Measurements from ENCODE around the gene UPK3A.
"Not testable (repeated sequence)": the region's sequence is repeated elsewhere in the genome, so short reads cannot be mapped to it uniquely, and the experiment has no call there.

The UPK3A gene

DNA sequence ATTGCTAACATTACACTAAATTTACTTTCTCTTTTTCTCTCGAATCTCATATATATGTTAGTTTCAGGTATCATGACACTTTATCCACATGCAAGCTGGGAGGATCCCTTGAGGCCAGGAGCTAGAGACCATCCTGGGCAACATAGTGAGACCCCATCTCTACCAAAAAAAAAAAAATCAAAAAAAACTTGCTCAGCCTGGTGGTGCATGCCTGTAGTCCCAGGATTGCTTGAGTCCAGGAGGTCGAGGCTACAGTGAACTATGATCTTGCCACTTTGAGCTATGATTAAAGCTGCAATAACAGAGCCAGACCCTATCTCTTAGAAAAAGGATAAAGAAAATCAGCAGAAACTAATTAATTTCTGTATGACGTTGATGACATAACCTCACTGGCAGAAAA is 3.7 kb upstream of the UPK3A start:
- no peak for DNase-seq (ENCODE audit: low read depth)

DNA sequence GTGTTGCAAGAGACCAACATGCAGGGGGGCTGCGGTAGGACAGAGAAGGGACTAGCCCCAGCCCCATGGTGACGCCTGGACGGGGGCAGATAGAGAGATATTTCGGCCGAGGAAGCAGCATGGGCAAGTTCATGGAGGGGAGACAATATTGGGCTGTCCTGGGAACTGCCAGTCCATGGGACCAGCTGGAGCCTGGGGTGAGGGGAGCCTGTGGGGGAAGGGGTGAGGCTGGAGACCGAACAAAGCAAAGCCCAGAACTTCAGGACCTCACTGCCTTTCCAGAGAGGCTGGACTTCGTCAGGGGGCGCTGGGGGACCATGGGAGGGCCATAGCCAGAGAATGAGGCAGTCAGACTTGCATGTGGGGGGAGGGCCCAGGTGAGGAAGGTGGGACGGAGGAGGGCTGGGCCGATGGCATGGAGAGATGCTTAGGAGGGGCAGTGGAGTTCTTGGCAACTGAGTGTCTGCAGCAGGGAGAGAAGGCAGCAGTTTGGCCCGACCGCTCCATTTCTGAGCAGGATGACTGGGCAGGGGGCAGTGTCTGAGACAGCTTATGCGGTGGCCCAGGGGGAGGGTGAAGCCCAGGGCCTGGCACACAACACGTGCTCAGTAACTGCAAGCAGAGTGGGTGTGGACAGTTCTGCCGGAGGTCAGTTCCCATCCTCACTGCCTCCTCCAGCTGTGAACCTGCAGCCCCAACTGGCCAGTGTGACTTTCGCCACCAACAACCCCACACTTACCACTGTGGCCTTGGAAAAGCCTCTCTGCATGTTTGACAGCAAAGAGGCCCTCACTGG is 712 bp downstream of the UPK3A start:
- no peak for DNase-seq (ENCODE audit: low read depth)

DNA sequence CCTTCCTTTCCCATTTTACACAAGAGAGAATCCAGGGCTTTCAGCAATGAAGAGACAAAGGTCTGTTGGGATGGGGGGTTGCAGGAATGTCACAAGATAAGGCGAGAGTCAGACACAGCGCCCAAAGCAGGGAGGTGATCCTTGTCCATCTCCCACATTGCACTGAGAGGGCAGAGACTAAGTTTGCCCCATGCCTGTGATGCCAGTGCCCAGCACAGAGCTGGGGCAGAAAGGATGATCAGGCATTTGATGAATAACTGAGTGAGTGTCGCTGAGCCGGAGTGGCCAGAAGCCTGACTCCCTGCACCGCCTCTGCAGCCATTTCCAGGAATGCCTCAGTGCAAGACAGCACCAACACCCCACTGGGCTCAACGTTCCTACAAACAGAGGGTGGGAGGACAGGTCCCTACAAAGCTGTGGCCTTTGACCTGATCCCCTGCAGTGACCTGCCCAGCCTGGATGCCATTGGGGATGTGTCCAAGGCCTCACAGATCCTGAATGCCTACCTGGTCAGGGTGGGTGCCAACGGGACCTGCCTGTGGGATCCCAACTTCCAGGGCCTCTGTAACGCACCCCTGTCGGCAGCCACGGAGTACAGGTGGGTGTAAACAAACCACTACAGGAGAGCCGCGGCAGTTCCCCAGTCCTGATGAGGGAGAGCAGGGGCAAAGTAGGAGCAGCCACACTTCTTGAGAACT is 2.3 kb downstream of the UPK3A start:
- no peak for DNase-seq (ENCODE audit: low read depth)

DNA sequence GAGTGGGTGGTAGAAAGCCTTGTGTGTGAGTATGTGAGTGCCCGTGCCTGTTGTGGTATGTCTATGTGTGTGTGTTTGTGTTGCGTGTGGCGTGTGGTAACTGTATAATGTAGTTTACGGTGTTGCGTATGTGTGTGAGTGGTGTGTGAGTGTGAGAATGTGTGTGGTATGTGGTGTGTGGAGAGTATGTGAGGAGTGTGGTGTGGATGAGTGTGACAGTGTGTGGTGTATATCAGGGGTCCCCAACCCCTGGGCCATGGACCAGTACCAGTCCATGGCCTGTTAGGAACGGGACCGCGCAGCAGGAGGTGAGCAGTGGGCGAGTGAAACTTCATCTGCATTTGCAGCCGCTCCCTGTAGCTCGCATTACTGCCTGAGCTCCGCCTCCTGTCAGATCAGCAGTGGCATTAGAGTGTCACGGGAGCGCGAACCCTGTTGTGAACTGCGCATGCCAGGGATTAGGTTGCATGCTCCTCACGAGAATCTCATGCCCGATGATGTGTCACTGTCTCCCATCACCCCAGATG is 5.7 kb downstream of the UPK3A start:
- DNase-seq (ENCODE audit: low read depth) = no peak

DNA sequence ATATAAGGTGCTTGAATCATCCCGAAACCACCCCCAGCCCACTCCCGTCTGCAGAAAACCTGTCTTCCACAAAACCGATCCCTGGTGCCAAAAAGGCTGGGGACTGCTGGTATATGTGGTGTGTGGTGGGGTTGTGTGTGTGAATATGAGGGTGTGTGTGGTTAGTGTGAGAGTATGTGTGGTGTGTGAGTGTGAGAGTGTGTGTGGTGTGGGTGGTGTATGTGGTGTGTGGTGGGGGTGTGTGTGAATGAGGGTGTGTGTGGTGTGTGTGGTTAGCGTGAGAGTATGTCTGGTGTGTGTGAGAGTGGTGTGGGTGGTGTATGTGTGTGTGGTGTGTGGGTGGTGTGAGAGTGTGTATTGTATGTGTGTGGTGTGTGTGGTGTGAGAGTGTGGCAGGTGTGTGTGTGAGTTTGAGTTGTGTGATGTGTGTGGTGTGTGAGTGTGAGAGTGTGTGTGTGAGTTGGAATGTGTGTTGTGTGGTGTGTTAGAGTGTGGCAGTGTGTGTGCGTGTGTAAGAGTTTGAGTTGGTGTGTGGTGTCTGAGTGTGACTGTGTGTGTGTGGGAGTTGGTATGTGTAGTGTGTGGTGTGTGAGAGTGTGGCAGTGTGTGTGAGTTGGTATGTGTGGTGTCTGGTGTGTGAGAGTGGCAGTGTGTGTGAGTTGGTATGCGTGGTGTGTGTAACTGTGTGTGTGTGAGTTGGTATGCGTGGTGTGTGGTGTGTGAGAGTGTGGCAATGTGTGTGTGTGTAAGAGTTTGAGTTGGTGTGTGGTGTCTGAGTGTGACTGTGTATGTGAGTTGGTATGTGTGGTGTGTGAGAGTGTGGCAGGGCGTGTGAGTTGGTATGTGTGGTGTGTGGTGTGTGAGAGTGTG is 6.5 kb downstream of the UPK3A start:
- no peak for DNase-seq (ENCODE audit: low read depth)

DNA sequence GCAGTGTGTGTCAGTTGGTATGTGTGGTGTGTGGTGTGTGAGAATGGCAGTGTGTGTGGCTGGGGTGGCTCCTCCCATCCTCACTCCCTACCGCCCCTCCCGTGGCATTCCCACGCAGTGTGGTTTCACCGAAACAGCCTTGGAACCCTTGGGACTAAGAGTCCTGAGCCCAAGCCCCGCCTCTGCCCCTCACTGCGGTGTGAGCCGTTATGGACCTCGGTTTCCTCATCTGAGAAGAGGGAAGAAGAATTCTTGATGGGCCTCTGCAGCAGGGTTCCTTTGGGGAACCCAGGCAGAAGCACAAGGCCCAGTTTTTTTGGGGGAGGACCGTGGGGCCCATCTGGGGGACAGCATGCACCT is 7.2 kb downstream of the UPK3A start:
- no peak for DNase-seq (ENCODE audit: low read depth)

DNA sequence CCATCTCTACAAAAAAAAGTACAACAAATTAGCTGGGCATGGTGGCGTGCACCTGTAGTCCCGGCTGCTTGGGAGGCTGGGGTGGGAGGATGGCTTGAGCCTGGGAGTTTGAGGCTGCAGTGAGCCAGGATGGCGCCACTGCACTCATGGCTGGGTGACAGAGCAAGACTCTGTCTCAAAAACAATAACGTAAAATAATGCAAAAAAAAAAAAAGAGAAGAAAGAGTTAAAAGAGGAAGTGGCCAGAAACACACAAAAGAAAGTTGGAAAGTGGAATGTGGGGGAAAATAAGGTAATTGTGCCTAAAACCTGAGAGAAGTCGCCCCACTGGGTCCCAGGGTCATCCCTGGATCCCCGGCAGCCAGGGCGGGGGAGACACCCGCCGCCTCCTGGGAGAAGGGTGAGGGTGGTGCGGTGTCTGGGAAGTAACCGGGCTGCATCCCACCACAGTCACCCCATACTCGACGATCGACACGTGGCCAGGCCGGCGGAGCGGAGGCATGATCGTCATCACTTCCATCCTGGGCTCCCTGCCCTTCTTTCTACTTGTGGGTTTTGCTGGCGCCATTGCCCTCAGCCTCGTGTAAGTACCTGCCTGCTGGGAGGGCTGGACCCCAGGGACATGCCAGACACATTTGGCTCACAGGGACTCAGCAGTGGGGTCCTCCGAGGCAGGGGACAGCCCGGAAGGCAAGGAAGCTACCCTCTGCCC is 8.1 kb downstream of the UPK3A start:
- DNase-seq (ENCODE audit: low read depth) = no peak

DNA sequence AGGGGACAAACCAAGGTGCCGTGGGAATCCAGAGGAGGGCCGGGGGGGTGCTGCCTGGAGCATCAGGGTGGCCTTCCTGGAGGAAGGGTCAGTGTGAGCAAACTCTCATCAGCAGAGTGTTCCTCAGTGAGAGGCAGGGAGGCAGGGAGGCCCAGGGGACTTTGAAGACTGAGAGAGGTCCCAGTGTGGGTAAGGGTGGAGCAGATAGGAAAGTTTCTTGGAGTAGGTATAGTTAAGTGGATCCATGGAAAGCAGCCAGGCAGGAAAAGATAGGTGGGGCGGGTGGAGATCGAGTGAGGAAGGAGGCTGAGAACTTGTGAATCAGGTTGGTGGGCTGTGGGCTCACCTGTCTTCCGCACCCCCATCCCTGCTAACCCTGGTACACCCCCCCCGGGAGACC is 9.3 kb downstream of the UPK3A start:
- no peak for DNase-seq (ENCODE audit: low read depth)

DNA sequence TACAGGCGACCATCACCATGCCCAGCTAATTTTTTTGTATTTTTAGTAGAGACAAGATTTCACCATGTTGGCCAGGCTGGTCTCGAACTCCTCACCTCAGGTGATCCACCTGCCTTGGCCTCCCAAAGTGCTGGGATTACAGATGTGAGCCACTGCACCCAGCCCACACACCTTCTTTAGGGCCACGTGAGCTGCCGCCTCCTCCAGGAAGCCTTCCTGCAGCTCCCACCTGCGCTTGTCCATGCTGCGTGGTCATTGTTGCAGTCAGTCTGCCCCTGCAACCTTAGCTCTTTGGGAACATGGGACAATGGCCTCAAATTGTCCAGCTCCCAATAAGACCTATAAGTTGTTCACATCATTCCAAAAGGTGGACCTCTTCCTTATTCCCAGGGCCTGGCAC is 10.3 kb downstream of the UPK3A start:
- DNase-seq (ENCODE audit: low read depth) = not testable (repeated sequence)

DNA sequence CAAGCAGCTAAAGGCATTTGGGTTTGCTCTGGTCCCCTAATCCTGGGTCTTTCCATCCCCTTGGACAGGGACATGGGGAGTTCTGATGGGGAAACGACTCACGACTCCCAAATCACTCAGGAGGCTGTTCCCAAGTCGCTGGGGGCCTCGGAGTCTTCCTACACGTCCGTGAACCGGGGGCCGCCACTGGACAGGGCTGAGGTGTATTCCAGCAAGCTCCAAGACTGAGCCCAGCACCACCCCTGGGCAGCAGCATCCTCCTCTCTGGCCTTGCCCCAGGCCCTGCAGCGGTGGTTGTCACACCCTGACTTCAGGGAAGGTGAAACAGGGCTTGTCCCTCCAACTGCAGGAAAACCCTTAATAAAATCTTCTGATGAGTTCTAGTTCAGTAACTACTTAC is 10.7 kb downstream of the UPK3A start:
- DNase-seq (ENCODE audit: low read depth) = no peak

DNA sequence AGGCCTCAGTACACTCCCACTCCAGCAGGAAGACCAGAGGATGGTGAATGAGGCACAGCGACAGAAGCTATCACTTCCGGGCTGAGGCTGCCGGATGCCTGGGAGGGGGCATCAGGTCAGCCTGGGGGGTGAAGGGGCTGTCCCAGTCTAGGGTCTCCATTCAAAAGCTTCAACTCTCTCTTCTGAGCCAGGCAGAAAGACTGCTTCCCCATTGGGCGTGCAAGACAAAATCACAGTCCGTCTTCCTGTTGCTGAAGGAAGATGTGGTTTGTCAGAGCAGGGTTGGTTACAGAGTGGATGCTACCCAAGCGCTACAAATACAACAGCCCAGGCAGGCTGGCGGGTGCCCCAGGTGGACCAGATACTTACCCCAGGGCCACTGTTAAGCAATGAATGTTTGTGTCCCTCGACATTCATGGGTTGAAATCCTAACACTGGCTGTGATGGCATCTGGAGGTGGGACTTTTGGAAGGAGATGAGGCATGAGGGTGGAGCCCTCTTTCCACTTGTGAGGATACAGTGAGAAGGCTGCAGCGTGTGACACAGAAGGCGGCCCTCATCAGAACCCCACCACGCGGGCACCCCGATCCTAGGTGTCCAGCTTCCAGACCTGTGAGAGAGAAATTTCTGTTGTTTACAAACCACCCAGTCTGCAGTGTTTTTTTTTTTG is 12.0 kb downstream of the UPK3A start:
- DNase-seq (ENCODE audit: low read depth) = no peak

DNA sequence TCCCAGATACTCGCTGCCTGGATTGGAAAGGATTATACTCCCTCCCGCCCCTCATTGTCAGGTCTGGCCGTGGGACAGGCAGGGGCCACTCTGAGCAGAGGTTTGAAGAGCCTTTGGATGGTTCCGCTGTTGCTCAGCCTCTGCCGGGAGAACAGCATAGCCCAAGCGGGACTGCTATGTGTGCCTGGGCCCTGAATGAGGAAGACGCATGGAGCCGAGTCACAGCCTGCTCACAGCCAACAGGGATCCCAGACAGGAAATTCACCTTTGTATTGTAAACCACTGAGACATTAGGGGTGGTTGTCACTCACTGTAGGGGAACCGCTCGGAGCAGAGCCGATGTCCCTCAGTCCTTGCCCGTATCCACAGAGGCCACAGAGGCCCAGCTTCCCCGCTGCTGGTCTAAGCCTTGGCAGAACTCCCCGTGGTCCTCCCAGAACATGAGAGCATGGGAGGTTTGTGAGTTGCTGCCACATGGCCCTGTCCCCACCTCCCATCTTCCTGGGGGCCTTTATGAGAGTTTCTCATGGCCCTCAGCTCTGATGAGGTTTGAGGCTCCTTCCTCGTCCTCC is 14.3 kb downstream of the UPK3A start:
- no peak for DNase-seq (ENCODE audit: low read depth)

DNA sequence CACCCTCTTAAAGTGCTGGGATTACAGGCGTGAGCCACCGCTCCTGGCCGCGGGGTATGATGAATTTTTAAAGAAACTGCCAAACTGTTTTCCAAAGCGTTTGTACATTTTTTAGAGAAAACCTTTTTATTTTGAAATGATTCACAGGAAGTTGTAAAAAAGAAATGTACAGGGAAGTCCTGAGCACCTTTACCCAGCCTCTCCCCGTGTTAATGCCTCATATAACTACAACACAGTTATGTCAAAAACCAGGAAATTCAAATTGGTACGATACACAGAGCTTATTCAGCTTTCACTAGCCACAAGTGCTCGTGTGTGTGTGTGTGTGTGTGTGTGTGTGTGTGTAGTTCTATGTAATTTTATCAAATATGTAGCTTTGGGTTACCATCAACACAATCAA is 18.0 kb downstream of the UPK3A start:
- no peak for DNase-seq (ENCODE audit: low read depth)

DNA sequence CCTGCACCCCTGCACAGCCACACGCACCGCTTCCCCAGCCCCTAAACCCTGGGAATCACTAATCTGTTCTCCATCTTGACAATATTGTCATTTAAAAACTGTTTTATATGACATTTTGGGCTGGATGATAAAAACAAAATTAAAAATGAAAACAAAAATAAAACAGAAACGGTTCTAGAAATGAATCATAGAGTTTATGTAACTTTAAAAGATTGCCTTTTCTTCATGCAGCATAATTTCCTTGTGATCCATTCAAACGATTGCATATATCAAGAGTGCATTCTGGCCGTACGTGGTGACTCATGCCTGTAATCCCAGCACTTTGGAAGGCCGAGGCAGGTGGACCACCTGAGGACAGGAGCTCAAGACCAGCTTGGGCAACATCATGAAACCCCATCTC is 18.4 kb downstream of the UPK3A start:
- DNase-seq (ENCODE audit: low read depth) = no peak

DNA sequence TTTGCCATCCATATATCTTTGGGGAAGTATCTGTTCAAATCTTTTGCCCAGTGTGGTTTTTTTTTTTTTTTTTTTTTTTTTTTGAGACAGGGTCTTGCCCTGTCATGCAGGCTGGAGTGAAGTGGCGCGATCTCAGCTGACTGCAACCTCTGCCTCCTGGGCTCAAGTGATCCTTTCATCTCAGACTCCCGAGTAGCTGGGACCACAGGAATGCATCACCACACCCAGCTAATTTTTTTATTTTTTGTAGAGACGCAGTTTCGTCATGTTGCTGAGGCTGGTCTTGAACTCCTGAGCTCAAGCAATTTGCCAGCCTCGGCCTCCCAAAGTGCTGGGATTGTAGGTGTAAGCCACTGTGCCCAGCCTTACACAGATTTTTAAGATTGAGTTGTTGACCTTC is 20.2 kb downstream of the UPK3A start:
- no peak for DNase-seq (ENCODE audit: low read depth)

DNA sequence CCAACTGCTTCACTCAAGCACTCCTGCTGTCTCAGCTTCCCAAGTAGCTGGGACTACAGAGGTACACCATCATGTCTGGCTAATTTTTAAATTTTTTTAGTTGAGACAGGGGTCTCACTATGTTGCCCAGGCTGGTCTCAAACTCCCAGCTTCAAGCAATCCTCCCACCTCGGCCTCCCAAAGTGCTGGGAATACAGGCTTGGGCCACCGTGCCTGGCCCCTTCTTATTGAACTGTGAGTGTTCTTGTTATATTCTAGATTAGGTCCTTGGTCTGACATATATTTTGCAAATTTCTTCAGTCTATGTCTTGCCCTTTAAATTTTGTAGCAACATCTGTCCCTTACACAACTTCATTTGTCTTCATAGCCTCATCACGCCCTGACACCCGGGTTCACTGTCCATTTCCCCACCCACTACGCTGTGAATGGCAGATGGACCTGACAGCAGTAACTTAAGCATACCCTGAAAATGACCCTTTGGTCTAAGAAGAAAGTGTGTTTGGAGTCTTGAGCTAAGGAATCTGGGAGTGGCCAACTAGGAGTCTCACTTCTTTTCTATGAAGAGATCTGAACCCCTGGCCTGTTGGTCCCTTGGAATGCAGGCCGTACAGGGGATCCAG is 20.8 kb downstream of the UPK3A start:
- no peak for DNase-seq (ENCODE audit: low read depth)

DNA sequence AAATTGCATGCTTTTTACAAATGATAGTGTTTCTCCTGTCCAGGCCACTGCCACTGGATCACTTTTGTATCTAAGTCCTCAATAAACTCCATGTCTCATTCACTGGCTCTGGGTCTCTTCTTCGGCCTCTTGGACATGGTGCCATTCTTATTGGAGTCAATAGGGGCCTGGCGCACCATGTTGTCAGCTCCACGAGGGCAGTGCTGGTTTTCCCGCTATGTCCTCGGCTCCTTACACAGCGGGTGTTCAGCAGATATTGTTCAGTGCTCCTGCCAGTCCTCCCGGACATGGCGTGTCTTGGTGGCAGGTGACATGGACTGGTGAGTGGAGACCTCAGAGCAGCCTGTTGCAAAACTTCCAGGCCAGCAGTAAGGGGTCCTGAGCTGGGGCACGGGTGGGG is 21.4 kb downstream of the UPK3A start:
- DNase-seq (ENCODE audit: low read depth) = no peak

DNA sequence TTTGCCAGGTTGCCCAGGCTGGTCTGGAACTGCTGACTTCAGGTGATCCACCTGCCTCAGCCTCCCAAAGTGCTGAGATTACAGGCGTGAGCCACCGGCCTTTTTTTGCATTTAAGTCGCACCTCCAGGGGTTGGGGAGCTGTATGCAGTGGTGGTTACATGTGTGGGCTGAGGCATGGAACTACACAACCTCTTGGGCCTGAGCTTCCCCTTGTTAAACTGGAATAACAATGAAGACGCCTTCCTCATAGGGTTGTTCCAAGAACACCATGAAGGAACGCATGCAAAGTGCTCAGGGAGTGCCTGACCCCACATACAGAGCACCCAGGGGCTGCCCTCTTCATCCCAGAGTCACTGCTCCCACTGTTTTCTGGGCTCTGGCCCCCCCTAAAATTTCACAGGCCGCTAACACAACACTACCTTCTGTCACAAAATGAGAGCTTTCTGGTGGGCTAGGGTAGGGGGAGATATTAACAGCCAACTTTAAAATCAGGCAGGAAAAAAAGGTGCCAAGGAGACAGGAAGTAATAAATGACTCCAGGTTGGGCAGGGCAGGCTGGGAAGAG is 23.7 kb downstream of the UPK3A start:
- no peak for DNase-seq (ENCODE audit: low read depth)

DNA sequence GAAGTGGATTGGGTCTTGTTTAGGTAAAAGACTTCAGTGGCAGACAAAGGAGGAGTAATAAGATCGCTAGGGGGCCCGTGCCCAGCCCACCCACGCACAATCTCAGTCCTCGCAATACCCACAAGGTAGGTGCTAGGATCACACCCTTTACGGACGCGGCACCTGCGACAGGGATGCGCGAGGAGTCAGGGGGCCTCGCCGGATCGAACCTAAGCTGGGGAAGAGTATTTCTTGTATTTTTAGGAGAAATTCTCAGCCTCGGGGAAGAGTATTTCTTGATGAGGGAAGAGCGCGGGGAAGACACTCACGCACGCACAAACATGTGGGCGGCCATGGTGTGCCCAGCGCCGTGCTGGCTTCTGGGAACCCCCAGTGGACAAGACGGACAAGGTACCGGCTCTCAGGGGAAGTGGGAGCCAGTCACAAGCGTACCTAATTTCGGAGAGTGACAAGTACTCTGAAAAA is 24.2 kb downstream of the UPK3A start:
- no peak for DNase-seq (ENCODE audit: low read depth)

Data from stimulated activated CD8-positive, alpha-beta memory T cell treated with anti-CD3 and anti-CD28 coated beads, Interleukin-12 subunit alpha, Interleukin-12 subunit beta, amount 100 ng/mL, for 4 hours (primary cell).